WERI-Rb-1 (cell line): ENCODE measurements around the gene EYA2.

Source experiments
- DNase-seq: peaks from one replicate; pipeline ENCODE4 v3.0.0-alpha.2; 2020
- H3K27ac ChIP-seq: fragments of 250-450 bp; sonication (Bioruptor Pico); 2 replicates; pipeline ENCODE4 v1.5.1; 2020; ENCODE audit warnings: mild to moderate bottlenecking, moderate library complexity
- H3K27me3 ChIP-seq: fragments of 250-450 bp; sonication (Bioruptor Pico); 2 replicates; pipeline ENCODE4 v1.5.1; 2021; ENCODE audit warnings: mild to moderate bottlenecking, low read depth, moderate library complexity; ENCODE audit not compliant: insufficient read depth, severe bottlenecking
- H3K36me3 ChIP-seq: fragments of 250-450 bp; sonication (Bioruptor Pico); 2 replicates; pipeline ENCODE4 v1.5.1; 2020; ENCODE audit warnings: mild to moderate bottlenecking, moderate library complexity
- H3K4me3 ChIP-seq: 2 replicates; pipeline ENCODE4 v1.5.1; 2011; ENCODE audit warnings: low read depth, mild to moderate bottlenecking, control low read depth, low read length
- H3K9me3 ChIP-seq: fragments of 250-450 bp; sonication (Bioruptor Pico); 2 replicates; pipeline ENCODE4 v1.5.1; 2021; ENCODE audit warnings: mild to moderate bottlenecking, moderate library complexity; ENCODE audit not compliant: severe bottlenecking
- TF ChIP-seq, protein P1 (sequence below): IDR thresholded peaks from 2 replicates; pipeline ENCODE4 v1.5.1; 2011; ENCODE audit warnings: low read depth, mild to moderate bottlenecking, control low read depth, inconsistent platforms, low read length

Gene EYA2

DNA sequence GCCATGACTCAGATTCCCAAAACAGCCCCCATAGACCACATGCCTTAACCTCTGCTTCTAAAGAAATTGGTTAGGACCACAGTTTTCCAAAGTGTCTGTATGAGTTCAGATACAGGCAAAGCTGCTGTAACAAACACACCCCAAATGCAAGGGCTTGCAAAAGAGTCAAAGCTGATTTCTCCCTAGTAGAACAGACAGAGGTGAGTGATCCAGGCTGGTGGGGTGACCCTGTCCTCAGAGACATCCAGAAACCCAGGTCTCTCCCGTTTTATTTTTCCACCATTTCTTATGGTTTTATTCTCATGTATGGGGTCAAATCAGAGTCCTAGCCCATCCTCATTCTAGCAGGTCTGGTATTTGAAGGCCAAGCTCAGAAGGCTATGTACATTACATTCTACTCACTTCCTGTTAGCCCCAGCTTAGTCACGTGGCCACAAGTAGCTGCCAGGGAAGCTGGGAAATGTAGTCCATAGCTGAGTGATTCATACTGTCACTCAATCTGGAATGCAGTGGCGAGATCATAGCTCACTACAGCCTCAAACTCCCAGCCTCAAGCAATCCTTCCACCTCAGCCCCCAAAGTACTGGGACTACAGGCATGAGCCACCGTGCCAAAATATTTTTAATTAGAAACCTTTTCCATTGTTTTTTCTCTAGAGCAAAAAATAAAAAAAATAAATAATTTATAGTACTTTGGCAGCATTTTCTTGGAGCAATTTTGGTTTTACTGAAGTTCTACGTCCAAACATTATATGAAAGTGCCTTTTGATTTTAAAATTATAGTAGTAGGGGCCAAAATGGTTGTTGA lies 286.6 kb downstream of the EYA2 start:
- TF ChIP-seq, protein P1, sequence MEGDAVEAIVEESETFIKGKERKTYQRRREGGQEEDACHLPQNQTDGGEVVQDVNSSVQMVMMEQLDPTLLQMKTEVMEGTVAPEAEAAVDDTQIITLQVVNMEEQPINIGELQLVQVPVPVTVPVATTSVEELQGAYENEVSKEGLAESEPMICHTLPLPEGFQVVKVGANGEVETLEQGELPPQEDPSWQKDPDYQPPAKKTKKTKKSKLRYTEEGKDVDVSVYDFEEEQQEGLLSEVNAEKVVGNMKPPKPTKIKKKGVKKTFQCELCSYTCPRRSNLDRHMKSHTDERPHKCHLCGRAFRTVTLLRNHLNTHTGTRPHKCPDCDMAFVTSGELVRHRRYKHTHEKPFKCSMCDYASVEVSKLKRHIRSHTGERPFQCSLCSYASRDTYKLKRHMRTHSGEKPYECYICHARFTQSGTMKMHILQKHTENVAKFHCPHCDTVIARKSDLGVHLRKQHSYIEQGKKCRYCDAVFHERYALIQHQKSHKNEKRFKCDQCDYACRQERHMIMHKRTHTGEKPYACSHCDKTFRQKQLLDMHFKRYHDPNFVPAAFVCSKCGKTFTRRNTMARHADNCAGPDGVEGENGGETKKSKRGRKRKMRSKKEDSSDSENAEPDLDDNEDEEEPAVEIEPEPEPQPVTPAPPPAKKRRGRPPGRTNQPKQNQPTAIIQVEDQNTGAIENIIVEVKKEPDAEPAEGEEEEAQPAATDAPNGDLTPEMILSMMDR = no peak
- Histone ChIP-seq H3K36me3 (peaks cover 71% of the 10 kb centered on the region), H3K9me3 (no peaks in the 10 kb centered on the region), H3K27ac (no peak overlapping the region), H3K27me3 (no peaks in the 10 kb centered on the region), H3K4me3 (no peak overlapping the region)
- no peak for DNase-seq

DNA sequence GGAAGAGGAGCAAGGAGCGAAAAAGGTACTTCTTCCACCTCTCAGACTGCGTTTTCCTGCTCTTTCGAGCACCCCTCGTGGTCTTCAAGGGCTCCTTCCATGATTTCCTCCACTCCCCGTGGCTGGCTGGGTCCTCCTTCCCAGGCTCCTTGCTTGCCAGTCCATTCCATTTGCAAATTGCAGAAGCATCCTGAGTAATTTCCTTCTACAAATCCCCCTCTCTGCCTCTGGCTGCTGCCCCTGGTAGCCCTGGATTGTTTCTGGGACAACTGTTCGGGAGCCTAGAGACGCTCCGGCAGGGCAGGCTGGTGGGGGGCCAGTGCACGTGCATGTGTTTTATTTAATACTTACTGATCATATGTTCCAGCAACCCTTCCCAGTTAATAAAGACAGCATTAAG lies 288.7 kb downstream of the EYA2 start:
- peaks cover 73% of the 10 kb centered on the region for H3K36me3 ChIP-seq
- TF ChIP-seq, protein P1 = no peak
- no peak overlapping the region for H3K4me3 ChIP-seq
- DNase-seq = no peak
- H3K9me3 ChIP-seq = no peaks in the 10 kb centered on the region
- no peaks in the 10 kb centered on the region for H3K27me3 ChIP-seq
- H3K27ac ChIP-seq = no peak overlapping the region

DNA sequence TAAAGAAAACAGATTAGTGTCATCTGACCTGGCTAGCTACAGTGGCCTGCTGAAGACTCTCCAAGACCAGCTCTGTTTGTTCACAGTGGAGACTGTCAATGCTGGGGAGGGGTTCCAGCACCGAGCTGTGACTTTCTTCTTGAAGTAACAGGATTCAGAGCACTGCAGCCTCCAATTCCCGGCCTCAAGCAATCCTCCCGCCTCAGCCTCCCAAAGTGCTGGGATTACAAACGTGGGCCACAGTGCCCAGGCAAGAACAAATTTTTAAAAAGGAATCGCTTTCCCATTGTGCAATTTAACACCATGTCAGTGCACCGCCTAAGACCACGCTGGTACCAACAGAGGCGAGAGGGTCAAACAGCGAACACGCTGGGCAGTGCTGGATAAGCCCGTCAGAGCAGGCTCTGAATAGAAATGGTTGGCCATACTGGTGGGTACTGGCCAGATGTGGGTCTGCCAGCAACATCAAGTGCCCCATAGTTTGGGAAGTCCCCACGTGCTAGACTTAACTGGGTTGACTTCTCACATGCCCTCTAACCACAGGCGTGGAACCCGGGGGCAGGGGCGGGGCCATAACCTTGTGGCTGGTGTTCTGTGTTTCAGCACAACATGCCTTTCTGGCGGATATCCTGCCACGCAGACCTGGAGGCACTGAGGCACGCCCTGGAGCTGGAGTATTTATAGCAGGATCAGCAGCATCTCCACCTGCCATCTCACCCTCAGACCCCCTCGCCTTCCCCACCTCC lies 293.0 kb downstream of the EYA2 start:
- Histone ChIP-seq H3K36me3 (peaks cover 78% of the 10 kb centered on the region), H3K4me3 (no peak overlapping the region), H3K27ac (no peak overlapping the region), H3K9me3 (no peaks in the 10 kb centered on the region), H3K27me3 (no peaks in the 10 kb centered on the region)
- no peak for DNase-seq
- TF ChIP-seq, protein P1 = no peak

DNA sequence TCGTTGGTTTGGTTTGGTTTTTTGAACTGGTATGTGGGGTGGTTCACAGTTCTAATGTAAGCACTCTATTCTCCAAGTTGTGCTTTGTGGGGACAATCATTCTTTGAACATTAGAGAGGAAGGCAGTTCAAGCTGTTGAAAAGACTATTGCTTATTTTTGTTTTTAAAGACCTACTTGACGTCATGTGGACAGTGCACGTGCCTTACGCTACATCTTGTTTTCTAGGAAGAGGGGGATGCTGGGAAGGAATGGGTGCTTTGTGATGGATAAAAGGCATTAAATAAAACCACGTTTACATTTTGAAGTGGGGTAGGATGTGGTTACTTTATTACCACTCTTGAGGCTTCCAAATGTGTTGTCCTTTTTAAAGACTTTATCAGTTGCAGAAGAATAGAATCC lies 293.9 kb downstream of the EYA2 start:
- H3K27ac ChIP-seq = no peak overlapping the region
- H3K27me3 ChIP-seq = no peaks in the 10 kb centered on the region
- H3K36me3 ChIP-seq = peaks cover 69% of the 10 kb centered on the region
- H3K4me3 ChIP-seq = no peak overlapping the region
- H3K9me3 ChIP-seq = no peaks in the 10 kb centered on the region
- TF ChIP-seq, protein P1 = no peak
- DNase-seq = no peak

DNA sequence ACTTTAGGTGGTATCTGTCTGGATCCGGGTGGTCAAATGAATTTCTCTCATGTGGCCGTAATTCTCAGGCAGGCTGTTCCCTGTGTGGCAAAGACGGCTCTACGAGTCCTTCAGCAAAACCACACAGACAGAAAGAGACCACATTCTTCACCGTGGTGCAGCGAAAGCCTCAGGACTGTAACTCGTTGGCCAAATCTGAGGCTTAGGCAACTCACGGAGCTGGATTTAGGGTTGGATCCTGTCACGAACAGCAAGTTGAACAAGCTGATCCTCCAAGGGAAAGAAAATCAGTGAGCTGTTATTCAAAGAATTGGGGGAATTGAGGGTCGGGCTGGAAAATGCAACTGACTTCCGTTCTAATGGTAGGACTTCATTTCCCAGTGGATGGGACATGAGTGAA lies 294.4 kb downstream of the EYA2 start:
- DNase-seq = no peak
- TF ChIP-seq, protein P1 = no peak
- Histone ChIP-seq H3K36me3 (peaks cover 64% of the 10 kb centered on the region), H3K9me3 (no peaks in the 10 kb centered on the region), H3K4me3 (no peak overlapping the region), H3K27ac (no peak overlapping the region), H3K27me3 (no peaks in the 10 kb centered on the region)
